Right ventricle myocardium inferior (tissue), 1 donor: ENCODE data around the gene PRR14. TPM values are rescaled to one million over a fixed set of nuclear protein-coding genes. Genes with fewer than 3 reads are reported as not detected.

Source experiments
- ATAC-seq: fragments of 200-7000 bp; cut with Tn5 transposase; one replicate; pipeline ENCODE4 v1.9.1; 2020; ENCODE audit warnings: mild to moderate bottlenecking, moderate library complexity
- DNase-seq: peaks from one replicate; pipeline ENCODE4 v3.0.0; 2021; ENCODE audit errors: missing footprints
- intact Hi-C: fragments of 100-400 bp; cut with DNase I; formaldehyde crosslinking; loops from one replicate; pipeline ENCODE4 v1.11.0; 2022
- long read RNA-seq: library from polyadenylated mRNA; unstranded; transcript quantifications from one replicate; pipeline ENCODE4 v2.0.0, GENCODE V29; 2021
- total RNA-seq: library from RNA; stranded (reverse); fragmentation: NEBNext Ultra II Directional; extraction: Animal tissue kit (Norgen Biotek cat#: 25700); gene quantifications from one replicate; pipeline ENCODE4 v1.2.1, GENCODE V29; 2021
- donor health status: DM: no; HTN: yes; CAD: no; lungs with severe emphysema.

Gene PRR14
- total RNA-seq: 18.2 TPM
- long read RNA-seq, partial matches to known transcripts: 0 of 2 reads
- long read RNA-seq, other reads (novel, unspliced or antisense): 1 of 2 reads

GRCh38 chr16:30650369-30651123, at the start of gene PRR14:
Gene PRR14, plus strand, starts transcription at chr16:30650960. Its CDS starts 686 bp downstream, at chr16:30651646.
- ATAC-seq (peak; percentile 94), DNase-seq (peak; percentile 100)
- intact Hi-C loops: loop anchor here (1.0 to 5.0 kb wide), 3 partner anchors 16 to 123 kb away; partner anchors contain the start of gene ZNF688

GRCh38 chr16:30601966-30602365, 48.8 kb upstream of the PRR14 start:
- intact Hi-C loops: no loop called here
- DNase-seq (no peak), ATAC-seq (no peak)

GRCh38 chr16:30602616-30603277, 48.0 kb upstream of the PRR14 start:
- intact Hi-C loops: no loop called here
- no peak for DNase-seq
- no peak for ATAC-seq

GRCh38 chr16:30603945-30604315, 46.8 kb upstream of the PRR14 start:
- no peak for DNase-seq
- ATAC-seq: peak; percentile 38
- intact Hi-C loops: no loop called here

GRCh38 chr16:30604316-30604947, 46.3 kb upstream of the PRR14 start:
- intact Hi-C loops: no loop called here
- ATAC-seq: peak; percentile 3
- no peak for DNase-seq

GRCh38 chr16:30605158-30605557, 45.6 kb upstream of the PRR14 start:
- intact Hi-C loops: no loop called here
- ATAC-seq (no peak), DNase-seq (no peak)

GRCh38 chr16:30606004-30606403, 44.8 kb upstream of the PRR14 start:
- intact Hi-C loops: no loop called here
- ATAC-seq (no peak), DNase-seq (no peak)

- intact Hi-C loops: no loop called here
- DNase-seq (peak; percentile 82), ATAC-seq (peak; percentile 64)
These were observed 41.5 kb upstream of the PRR14 start for GRCh38 chr16:30609002-30609925.

GRCh38 chr16:30609926-30610839, 40.6 kb upstream of the PRR14 start, which contains the start of gene ZNF689:
Gene ZNF689, minus strand, starts transcription at chr16:30610389. Its CDS starts 348 bp downstream, at chr16:30610041.
- ATAC-seq: peak; percentile 98
- DNase-seq: peak; percentile 92
- intact Hi-C loops: no loop called here

GRCh38 chr16:30615358-30616091, 35.2 kb upstream of the PRR14 start:
- intact Hi-C loops: no loop called here
- ATAC-seq (peak; percentile 51), DNase-seq (no peak)

- ATAC-seq (no peak), DNase-seq (no peak)
- intact Hi-C loops: no loop called here
These were observed 31.6 kb upstream of the PRR14 start for GRCh38 chr16:30619202-30619601.

- DNase-seq: no peak
- intact Hi-C loops: no loop called here
- no peak for ATAC-seq
These were observed 31.1 kb upstream of the PRR14 start for GRCh38 chr16:30619638-30620037.

- ATAC-seq: no peak
- no peak for DNase-seq
- intact Hi-C loops: no loop called here
These were observed 30.6 kb upstream of the PRR14 start for GRCh38 chr16:30620169-30620568.

- intact Hi-C loops: no loop called here
- ATAC-seq (no peak), DNase-seq (no peak)
These were observed 29.0 kb upstream of the PRR14 start for GRCh38 chr16:30621765-30622164.

GRCh38 chr16:30622455-30623032, 28.2 kb upstream of the PRR14 start:
- intact Hi-C loops: no loop called here
- DNase-seq (no peak), ATAC-seq (no peak)

- intact Hi-C loops: no loop called here
- no peak for ATAC-seq
- DNase-seq: no peak
These were observed 27.1 kb upstream of the PRR14 start for GRCh38 chr16:30623536-30624283.
